ENCODE data around the gene KITLG.

Gene KITLG

DNA sequence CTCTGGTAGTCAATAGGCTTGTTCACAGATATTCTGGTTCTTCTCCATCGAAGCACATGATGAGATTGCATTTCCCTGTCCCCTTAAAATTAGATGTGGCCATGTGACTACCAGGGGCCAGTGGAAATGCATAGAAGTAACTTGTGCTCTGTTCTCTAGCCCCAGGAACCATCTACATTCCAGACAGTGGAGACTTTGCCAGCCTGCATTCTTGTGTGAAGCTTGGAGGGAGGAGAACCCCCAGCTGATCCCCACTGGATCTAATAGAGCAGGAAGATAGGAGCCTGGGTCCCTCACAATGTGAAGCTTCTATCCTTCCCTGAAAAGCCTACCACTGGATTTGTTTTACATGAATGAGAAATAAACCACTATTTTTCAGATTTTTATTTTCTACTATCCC lies 130.1 kb downstream of the KITLG start:
- H3K36me3 ChIP-seq: no peaks in the 10 kb centered on the region
- no peak overlapping the region for H3K4me3 ChIP-seq
- no peaks in the 10 kb centered on the region for H3K9me3 ChIP-seq
- DNase-seq: no peak
- TF ChIP-seq CTCF (IDR thresholded peaks at IDR 0.05): no peak
- H3K27me3 ChIP-seq: no peaks in the 10 kb centered on the region
- intact Hi-C loops (cut with DNase I; ENCODE audit: low total_unique reads): no loop called here
- no peaks in the 10 kb centered on the region for H3K4me1 ChIP-seq
- H3K27ac ChIP-seq: no peak overlapping the region

DNA sequence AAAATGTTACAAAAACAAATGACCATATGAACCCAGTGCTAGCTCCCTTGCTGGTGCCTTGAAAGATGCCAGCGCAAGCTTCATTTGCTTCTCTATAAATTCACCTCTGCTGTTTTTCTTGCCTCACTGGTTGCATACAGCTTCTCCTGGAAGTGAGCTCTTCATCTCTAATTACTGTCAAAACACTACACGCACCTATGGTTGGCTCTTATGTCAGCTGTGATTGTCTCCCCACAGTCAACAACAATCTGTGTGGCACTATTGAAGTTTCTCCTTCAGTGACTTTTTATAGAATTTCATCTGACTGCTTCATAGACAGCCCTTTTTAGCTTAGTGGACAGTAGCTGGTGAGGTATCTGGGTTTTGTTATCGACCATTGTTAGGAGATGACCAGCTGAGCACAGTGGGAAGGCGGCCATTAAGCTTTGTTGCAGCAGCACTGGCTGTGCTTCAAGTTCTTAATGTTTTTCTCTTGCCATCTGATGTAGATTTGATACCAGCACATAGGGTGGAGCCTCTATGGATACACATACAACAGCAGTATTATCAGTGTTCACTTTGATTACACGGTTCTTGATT lies 131.8 kb downstream of the KITLG start:
- Histone ChIP-seq H3K4me1 (no peaks in the 10 kb centered on the region), H3K36me3 (no peaks in the 10 kb centered on the region), H3K4me3 (no peak overlapping the region), H3K27ac (no peak overlapping the region), H3K9me3 (no peaks in the 10 kb centered on the region), H3K27me3 (no peaks in the 10 kb centered on the region)
- no peak for TF ChIP-seq CTCF (IDR thresholded peaks at IDR 0.05)
- DNase-seq: no peak
- intact Hi-C loops (cut with DNase I; ENCODE audit: low total_unique reads): no loop called here

GRCh38 chr12:88445705-88446394 lies 134.4 kb downstream of the KITLG start:
- Histone ChIP-seq H3K9me3 (no peaks in the 10 kb centered on the region), H3K27ac (no peak overlapping the region), H3K36me3 (no peaks in the 10 kb centered on the region), H3K27me3 (no peaks in the 10 kb centered on the region), H3K4me3 (no peak overlapping the region), H3K4me1 (no peaks in the 10 kb centered on the region)
- intact Hi-C loops (cut with DNase I; ENCODE audit: low total_unique reads): no loop called here
- DNase-seq: no peak
- no peak for TF ChIP-seq CTCF (IDR thresholded peaks at IDR 0.05)

DNA sequence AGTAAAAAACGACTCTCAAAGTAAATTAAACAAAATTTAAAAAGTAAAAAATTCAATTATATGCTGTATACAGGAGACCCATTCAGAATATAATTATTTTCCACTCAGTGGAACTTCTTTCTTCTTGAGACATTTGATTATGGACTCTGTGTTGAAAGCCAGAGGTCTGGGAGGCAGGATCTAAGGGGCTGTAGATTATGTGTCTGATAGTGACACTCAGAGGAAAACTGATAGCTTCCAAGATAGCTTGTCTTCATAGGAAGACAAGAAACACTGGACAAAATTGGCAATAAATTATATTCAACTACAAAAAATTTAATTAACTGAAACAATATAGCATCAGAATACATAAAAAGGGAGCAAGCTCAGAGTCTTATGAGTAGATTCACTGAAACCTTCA lies 135.8 kb downstream of the KITLG start:
- Histone ChIP-seq H3K27me3 (no peaks in the 10 kb centered on the region), H3K9me3 (no peaks in the 10 kb centered on the region), H3K27ac (no peak overlapping the region), H3K4me1 (no peaks in the 10 kb centered on the region), H3K36me3 (no peaks in the 10 kb centered on the region), H3K4me3 (no peak overlapping the region)
- DNase-seq: no peak
- TF ChIP-seq CTCF (IDR thresholded peaks at IDR 0.05): no peak
- intact Hi-C loops (cut with DNase I; ENCODE audit: low total_unique reads): no loop called here
